Smooth muscle cell of bladder (primary cell): ENCODE results near the gene WNT8B. TPM values are rescaled to one million over a fixed set of nuclear protein-coding genes. Genes with fewer than 3 reads are reported as not detected.

Experiments
- total RNA-seq: library from RNA; depleted of rRNA; stranded (reverse); fragments of >200 nt; gene quantifications from 2 replicates; pipeline ENCODE4 v1.2.3, GENCODE V29; 2014

The WNT8B gene, protein sequence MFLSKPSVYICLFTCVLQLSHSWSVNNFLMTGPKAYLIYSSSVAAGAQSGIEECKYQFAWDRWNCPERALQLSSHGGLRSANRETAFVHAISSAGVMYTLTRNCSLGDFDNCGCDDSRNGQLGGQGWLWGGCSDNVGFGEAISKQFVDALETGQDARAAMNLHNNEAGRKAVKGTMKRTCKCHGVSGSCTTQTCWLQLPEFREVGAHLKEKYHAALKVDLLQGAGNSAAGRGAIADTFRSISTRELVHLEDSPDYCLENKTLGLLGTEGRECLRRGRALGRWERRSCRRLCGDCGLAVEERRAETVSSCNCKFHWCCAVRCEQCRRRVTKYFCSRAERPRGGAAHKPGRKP
- not detected in 2 replicates for total RNA-seq

GRCh38 chr10:100462709-100463108, at the start of gene WNT8B:
WNT8B (plus strand) TSS chr10:100463009; CDS start chr10:100463169, 160 bp downstream.

DNA sequence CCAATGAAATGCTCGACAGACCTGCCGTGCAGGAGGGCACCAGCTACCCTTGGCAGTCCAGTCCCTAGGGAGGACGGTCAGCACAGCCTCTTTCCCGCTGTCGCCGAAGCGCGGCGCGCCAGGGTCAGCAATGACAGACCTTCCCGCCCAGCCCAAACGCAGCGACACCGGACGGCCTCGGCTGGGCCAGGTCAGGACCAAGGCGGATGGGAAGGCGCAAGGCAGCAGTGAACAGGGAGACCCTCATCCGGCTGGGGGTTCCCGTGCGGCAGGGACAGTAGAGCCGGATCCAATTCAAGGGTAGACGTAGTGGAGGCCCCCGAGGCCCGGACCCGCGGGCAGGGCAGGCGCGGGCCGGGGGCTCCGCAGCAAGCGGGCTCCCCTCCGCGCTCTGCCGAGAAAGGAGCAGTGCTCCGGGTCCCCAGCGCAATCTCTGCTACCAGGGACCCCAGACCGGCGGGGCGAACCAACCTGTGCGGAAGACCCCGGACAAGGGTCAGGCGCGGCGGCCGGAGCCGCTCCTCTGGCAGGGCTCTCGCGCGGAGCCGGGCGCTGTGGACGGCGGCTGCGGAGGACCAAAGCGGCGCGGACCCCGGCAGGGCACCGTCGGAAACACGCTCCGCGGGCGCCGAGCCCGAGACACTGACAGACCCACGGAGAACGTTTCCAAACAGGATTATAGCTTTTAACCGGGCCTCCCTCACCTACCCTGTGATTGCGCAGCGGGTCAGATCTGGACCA, 56.7 kb downstream of the WNT8B start, which contains the start of gene SEC31B:
SEC31B (minus strand) TSS at position 551 of the 741 bp plus-strand sequence. CDS start 2,909 bp downstream, outside the sequence.

GRCh38 chr10:100529475-100530298, 66.9 kb downstream of the WNT8B start, which contains the start of gene NDUFB8:
NDUFB8 (minus strand) TSS chr10:100529871; CDS start chr10:100529851, 20 bp downstream.

Other genes with a start within 250 kb of the WNT8B start
- gene CHUK, start 233.4 kb upstream of the WNT8B start, total RNA-seq, result 18.3 and 22.5 TPM in 2 replicates
- 20.3 and 21.4 TPM in 2 replicates for gene CWF19L1, start 195.4 kb upstream of the WNT8B start, total RNA-seq
- gene BLOC1S2, start 176.3 kb upstream of the WNT8B start, total RNA-seq, result 45.1 and 50.9 TPM in 2 replicates
- gene PKD2L1, start 132.8 kb upstream of the WNT8B start, total RNA-seq, result not detected in 2 replicates
- 439 and 543 TPM in 2 replicates for gene SCD, start 115.8 kb upstream of the WNT8B start, total RNA-seq
- gene SEC31B, start 56.9 kb downstream of the WNT8B start, total RNA-seq, result 2.6 and 3.3 TPM in 2 replicates
- gene NDUFB8, start 66.9 kb downstream of the WNT8B start, total RNA-seq, result 213 and 262 TPM in 2 replicates
- 8.5 and 12.7 TPM in 2 replicates for gene HIF1AN, start 72.9 kb downstream of the WNT8B start, total RNA-seq